Measurements from ENCODE around the gene WNK2.

WNK2 gene

GRCh38 chr9:93267091-93267541 lies 83.2 kb downstream of the WNK2 start:
- DNase-seq (ENCODE audit: low read depth): no peak

GRCh38 chr9:93267681-93268505 lies 84.0 kb downstream of the WNK2 start:
- DNase-seq (ENCODE audit: low read depth): no peak

- DNase-seq (ENCODE audit: low read depth): no peak
Measured at GRCh38 chr9:93268551-93269314, 84.8 kb downstream of the WNK2 start.

GRCh38 chr9:93270976-93271375 lies 87.0 kb downstream of the WNK2 start:
- DNase-seq (ENCODE audit: low read depth): no peak

- DNase-seq (ENCODE audit: low read depth): no peak
Measured at GRCh38 chr9:93276973-93277372, 93.0 kb downstream of the WNK2 start.

GRCh38 chr9:93278144-93278543 lies 94.2 kb downstream of the WNK2 start:
- DNase-seq (ENCODE audit: low read depth): no peak

- DNase-seq (ENCODE audit: low read depth): no peak
Measured at GRCh38 chr9:93280661-93281259, 96.8 kb downstream of the WNK2 start.

- no peak for DNase-seq (ENCODE audit: low read depth)
Measured at GRCh38 chr9:93286252-93287188, 102.6 kb downstream of the WNK2 start.

- no peak for DNase-seq (ENCODE audit: low read depth)
Measured at GRCh38 chr9:93287189-93287552, 103.2 kb downstream of the WNK2 start.

- DNase-seq (ENCODE audit: low read depth): no peak
Measured at GRCh38 chr9:93287593-93287992, 103.7 kb downstream of the WNK2 start.

GRCh38 chr9:93288341-93288740 lies 104.4 kb downstream of the WNK2 start:
- no peak for DNase-seq (ENCODE audit: low read depth)

GRCh38 chr9:93288891-93289883 lies 105.2 kb downstream of the WNK2 start:
- DNase-seq (ENCODE audit: low read depth): peak; percentile 13

GRCh38 chr9:93290495-93291434 lies 106.8 kb downstream of the WNK2 start:
- DNase-seq (ENCODE audit: low read depth): no peak

- no peak for DNase-seq (ENCODE audit: low read depth)
Measured at GRCh38 chr9:93291536-93292287, 107.8 kb downstream of the WNK2 start.

GRCh38 chr9:93292288-93292615 lies 108.3 kb downstream of the WNK2 start:
- DNase-seq (ENCODE audit: low read depth): no peak

GRCh38 chr9:93292664-93293328 lies 108.9 kb downstream of the WNK2 start:
- DNase-seq (ENCODE audit: low read depth): no peak

GRCh38 chr9:93294011-93294410 lies 110.1 kb downstream of the WNK2 start:
- DNase-seq (ENCODE audit: low read depth): no peak

- DNase-seq (ENCODE audit: low read depth): no peak
Measured at GRCh38 chr9:93295031-93295430, 111.1 kb downstream of the WNK2 start.

Measured in fibroblast of gingiva (primary cell).